Esophagus muscularis mucosa (tissue), 4 donors: Measurements from ENCODE around the gene MTCH1.

Experiments
- CTCF ChIP-seq, 3 experiments: fragments of 200-600 bp in 2 of 3; fragments of 450-650 bp in 1 of 3; sonication (generic) in 2 of 3; IDR thresholded peaks; one replicate each; pipeline ENCODE4 v1.5.1; 2017 to 2019; ENCODE audit warnings: antibody characterized with exemption in 3 of 3, mild to moderate bottlenecking in 2 of 3, moderate library complexity in 1 of 3
- EP300 ChIP-seq: sonication (generic); formaldehyde crosslinking; IDR thresholded peaks from one replicate; pipeline ENCODE4 v1.6.1; 2017; ENCODE audit warnings: antibody characterized with exemption
- POLR2A ChIP-seq: fragments of 450-650 bp; IDR thresholded peaks from one replicate; pipeline ENCODE4 v1.6.1; 2017; ENCODE audit warnings: antibody characterized with exemption, moderate library complexity, mild to moderate bottlenecking, low read depth
- POLR2AphosphoS5 ChIP-seq, 2 donors: sonication (generic); formaldehyde crosslinking; IDR thresholded peaks; one replicate each; pipeline ENCODE4 v1.6.1; 2017; ENCODE audit warnings: antibody characterized with exemption in 2 of 2

DNA sequence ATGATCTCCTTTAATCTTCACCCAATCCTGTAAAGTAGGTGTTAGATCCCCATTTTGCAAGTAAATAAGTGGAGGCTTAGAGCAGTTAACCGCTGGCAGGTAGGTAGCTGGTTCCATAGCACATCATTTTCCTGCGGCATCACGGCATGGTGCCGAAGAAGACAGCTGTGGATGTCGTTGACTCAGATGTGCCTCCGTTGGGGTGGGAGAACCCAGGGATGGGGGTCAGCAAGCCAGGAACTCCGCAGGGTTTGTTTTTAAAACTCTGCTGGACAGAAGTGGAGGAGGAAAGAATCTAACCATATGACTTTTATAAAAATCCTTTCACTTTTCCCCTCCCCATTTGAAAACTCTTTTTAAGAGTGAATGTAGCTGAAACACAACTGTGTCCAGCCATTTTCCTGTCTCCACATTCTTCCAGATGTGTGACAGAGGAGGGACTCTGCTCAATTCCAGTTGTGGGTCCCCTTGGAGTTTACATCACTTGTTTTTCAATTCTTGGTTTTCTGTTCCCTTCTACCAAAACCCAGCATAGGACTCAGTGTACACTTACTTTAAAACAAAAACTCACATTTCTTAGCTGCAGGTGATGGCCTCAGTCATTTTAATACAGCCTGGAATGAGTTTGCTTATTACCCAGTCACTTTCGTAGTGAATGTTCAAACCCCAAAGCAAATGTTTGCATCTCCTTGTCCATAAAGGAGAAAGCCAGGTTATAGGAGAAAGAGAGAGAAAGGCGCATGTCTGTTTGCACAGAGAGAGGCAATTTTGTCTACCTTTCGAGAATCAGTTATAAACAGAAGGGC is 59.1 kb downstream of the MTCH1 start:
- TF ChIP-seq POLR2A (no peak), CTCF (IDR thresholded peaks at IDR 0.05) (no peak), POLR2AphosphoS5 (IDR thresholded peaks at IDR 0.05) (no peak), EP300 (no peak)
